SW 1271 (cell line): ENCODE data around the gene IVNS1ABP.
A peak's percentile ranks its signal among the peaks of the same experiment; 100 is the strongest.
"Not testable (repeated sequence)": the region's sequence is repeated elsewhere in the genome, so short reads cannot be mapped to it uniquely, and the experiment has no call there.

ENCODE experiments used
- DNase-seq, 2 experiments: peaks; one replicate each; lab custom pipeline; 2025; lab: John Stamatoyannopoulos, UW

Gene IVNS1ABP

GRCh38 chr1:185317034-185317885, at the start of gene IVNS1ABP:
IVNS1ABP (minus strand) TSS chr1:185317243; CDS start chr1:185309493, 7,750 bp downstream.
- peak; percentile 56 to 92 for DNase-seq

DNA sequence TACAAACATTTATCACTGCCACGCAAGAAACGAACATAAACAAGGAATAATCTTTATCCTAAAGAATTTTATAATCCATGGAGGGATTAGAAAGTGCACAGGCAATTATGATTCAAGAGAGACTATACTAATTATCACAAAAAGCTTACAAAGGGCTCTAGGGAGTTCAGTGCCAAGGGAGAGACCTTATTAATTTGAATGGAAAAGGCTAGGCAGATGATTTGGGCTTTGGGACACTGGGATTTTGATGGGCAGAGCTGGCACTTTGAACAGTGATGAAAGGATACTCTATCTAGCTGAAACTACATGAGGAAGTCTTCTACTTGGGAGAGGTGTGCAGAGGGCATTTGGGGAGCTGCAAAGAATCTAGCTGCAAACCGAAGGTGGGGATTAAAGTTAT, 48.9 kb upstream of the IVNS1ABP start:
- no peak for DNase-seq

DNA sequence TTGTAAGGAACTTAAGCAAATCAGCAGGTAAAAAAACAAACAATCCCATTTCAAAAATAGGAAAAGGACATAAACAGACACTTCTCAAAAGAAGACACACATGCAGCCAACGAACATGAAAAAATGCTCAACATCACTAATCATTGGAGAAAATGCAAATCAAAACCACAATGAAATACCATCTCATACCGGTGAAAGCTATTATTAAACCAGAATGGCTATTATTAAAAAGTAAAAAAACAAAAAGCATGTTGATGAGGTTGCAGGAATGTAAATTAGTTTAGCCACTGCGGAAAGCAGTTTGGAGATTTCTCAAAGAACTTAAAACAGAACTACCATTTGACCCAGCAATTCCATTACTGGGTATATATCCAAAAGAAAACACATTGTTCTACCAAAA, 47.5 kb upstream of the IVNS1ABP start:
- DNase-seq: not testable (repeated sequence)

DNA sequence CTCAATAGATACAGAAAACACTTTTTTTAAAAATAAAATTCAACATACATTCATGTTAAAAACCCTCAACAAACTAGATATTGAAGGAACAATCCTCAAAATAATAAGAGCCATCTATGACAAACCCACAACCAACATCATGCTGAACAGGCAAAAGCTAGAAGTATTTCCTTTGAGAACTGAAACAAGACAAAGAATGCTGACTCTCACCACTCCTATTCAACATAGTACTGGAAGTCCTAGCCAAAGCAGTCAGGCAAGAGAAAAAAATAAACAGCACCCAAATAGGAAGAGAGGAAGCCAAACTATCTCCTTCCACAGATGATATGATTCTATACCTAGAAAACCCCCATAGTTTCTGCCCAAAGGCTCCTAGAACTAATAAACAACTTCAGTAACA, 46.2 kb upstream of the IVNS1ABP start:
- no peak for DNase-seq

DNA sequence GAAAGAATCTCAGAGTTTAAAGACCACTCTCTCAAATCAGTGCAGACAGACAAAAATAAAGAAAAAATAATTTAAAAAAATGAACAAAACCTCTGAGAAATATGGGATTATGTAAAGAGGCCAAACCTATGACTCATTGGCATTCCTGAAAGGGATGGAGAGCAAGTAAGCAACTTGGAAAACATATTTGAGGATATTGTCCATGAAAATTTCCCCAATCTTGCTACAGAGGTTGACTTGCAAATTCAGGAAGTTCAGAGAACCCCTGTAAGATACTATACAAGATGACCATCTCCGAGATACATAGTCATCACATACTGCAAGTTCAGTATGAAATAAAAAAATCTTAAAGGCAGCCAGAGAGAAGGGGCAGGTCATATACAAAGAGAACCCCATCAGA, 43.7 kb upstream of the IVNS1ABP start:
- DNase-seq: no peak

- no peak for DNase-seq
Observed at GRCh38 chr1:185358957-185359356, 41.9 kb upstream of the IVNS1ABP start.

GRCh38 chr1:185355947-185356346, 38.9 kb upstream of the IVNS1ABP start:
- no peak for DNase-seq

GRCh38 chr1:185353124-185353523, 36.1 kb upstream of the IVNS1ABP start:
- no peak for DNase-seq

- DNase-seq: no peak
Observed at GRCh38 chr1:185351734-185352466, 34.9 kb upstream of the IVNS1ABP start.

GRCh38 chr1:185350027-185350442, 33.0 kb upstream of the IVNS1ABP start:
- DNase-seq: no peak

DNA sequence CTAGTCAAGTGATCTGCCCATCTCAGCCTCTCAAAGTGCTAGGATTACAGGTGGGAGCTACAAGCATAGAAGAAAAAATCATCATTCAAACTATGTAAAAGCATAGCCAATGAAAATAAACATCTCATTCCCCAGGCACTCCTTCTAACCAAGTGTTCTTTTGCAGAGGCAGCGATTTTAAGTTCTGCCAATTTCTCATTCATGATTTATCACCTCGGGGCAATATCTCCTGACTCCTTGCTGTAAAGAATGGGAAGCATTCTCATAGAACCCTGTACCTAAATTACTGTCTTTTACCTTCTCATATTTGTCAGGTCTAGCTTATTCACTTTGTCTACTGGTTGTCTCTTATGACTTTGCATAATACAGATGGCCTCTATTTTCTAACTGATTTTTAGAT, 32.5 kb upstream of the IVNS1ABP start:
- DNase-seq: no peak

GRCh38 chr1:185348985-185349384, 31.9 kb upstream of the IVNS1ABP start:
- DNase-seq: no peak

DNA sequence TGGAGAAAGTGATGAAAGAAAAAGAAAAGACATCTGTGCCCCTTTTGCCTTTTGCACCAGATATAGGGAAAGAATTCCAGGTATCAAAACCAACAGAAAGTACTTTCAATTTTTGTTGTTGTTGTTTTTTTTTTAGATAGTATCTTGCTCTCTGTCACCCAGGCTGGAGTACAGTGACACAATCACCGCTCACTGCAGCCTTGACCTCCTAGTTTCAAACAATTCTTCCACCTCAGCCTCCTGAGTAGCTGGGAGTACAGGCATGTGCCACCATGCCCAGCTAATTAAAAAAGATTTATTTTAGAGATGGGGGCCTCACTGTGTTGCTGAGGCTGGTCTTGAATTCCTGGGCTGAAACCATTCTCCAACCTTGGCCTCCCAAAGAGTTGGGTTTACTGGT, 31.3 kb upstream of the IVNS1ABP start:
- DNase-seq: no peak

DNA sequence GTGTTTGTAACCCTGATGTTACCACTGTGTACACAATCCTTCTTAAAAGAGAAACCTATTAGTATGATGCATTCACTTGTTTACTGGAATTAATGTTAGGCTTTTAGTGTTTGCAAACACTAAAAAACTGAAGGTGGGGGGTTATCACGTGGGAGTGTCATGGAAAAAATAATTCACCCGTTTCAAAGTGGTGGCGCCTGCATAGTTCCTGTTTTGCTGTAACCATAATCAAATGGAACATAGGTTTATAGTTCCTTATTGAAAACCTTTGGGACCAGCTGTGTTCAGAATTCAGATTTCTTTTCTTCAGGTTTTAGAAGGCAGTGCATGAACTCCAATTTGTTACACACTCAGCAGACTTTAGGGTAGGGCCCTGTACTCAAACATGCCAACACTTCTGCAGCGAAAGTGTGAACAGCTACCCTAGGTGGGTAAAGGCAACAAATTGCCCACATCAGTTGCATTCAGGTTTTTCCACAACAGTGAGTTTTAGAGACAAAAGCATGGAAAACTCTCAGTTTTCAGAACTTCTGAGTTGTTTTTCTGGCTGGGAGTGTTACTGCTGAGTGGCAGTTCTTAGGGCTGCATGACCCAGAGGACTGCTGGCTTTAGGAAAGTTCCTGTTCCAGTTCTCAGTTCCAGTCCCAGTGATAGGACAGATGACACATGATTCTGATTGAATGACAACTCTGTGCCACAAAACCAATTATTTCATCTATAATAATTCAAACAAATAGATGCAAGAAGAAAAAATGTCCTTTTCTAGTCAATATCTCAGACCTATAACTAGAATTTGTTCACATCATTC, 29.1 kb upstream of the IVNS1ABP start:
- DNase-seq: no peak

GRCh38 chr1:185343306-185343705, 26.3 kb upstream of the IVNS1ABP start:
- no peak for DNase-seq

DNA sequence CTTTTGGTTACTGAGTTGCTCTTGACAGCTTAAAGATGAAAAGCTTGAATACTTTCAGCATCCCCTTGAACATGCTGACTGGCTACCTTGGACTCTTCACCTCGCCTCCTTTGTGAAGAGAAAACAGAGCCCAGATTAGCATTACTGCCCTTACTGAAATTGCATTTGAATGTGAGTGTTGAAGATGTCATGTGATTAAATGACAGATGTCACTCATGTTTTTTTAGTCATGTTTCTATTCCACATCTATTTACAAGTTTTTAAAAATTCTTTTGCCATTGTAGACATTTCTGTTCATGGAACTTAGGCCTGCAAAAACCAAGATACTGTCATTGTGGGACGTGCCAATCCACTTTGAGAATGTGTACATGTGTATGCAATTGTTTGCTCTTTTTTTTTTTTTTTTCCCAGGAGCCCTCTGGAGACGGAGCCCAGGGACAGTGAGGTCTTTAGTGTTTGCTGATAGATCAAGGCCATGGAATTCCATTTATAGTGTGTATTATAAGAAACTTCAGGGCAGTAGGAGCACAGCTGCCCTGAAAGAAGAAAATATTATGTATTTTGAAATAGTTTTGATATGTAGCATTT, 25.7 kb upstream of the IVNS1ABP start:
- DNase-seq: no peak

- DNase-seq: no peak
Observed at GRCh38 chr1:185342017-185342416, 25.0 kb upstream of the IVNS1ABP start.

DNA sequence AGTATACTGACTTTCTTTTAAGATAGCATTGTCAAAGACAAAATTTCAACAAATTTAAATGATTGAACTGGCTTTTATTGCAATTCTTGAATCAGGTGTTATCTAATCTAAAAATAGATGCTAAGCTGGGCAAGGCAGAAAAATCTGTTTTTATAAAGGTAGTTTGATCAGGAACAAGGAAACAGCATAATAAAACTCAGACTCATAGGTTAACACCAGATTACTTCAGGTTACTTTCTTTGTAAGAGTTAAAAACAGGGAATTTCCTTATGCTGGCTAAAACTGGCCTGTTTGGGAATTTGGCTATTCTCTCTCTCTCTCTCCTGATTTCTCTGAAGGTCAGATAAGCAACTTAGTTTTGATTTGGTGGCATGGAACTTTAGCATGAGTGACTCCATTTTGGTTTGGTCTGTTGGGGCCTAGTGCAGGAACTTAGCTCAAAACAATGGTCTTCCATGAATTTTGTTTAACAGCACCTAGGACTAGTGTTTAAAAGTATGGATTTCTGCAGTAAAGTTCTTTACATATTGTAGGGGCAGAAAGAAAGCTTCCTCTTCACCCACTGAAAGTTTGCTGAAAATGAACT, 24.2 kb upstream of the IVNS1ABP start:
- DNase-seq: no peak

DNA sequence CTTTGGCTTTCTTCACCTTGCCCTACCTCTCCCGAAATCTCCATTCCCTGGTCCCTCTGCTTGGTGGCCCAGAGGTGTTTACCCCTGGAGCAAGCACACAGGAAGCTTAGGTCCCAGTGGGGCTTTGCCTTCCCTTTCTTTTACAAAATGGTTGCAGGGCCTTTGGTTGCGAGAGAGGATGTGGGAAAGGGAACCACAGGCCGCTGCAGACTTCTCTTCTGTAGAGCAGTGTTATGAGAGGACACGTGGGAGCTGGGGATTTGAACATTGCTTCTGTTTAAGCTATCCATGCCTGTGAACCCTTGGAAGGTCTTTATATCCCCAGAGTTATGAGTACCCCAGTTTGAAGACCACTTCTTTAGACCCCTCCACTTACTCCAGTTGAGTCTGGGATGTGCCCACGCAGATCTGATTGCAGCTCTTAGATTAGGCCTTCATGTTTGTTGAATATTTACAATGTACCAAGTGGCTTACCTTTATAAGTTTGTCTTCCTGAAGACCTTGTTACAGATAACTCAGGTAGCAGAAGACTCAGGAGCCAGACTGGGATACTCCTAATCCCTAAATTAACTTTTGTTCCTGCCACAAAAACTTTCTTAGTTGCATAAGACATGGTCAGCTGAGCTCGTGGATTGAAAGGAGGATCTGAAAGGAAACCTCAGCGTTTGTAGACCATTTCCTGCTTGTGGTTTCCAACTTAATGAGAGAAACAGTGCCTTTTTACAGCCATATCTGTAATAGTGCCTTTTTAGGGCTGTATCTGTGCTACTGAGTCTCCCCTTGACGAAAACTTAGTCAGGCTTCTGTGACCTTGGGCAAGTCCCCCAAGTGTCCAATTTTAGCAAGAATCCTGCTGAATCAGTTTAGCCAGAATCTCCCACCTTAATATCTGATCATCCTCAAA, 21.9 kb upstream of the IVNS1ABP start:
- no peak for DNase-seq

- no peak for DNase-seq
Observed at GRCh38 chr1:185337246-185337645, 20.2 kb upstream of the IVNS1ABP start.

DNA sequence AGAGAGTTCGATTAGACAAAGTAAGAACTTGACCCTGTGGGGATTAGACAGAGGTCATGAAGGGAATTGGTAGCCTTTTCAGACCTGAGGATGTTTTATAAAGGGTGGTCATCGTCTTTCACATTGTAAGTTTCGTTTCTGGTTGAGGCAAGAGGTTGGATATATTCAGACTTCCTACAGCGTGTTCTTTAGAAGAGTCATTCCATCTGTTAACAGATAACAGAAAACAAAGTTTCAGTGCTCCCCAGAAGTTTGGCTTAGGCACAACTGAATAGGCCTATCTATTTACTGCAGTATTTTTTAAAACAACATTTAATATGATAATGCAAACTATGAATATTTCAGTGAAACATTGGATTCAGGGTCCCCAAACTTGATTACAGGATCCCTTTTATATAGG, 17.1 kb upstream of the IVNS1ABP start:
- DNase-seq: no peak
